GM19351 (cell line): ENCODE data around the gene EXOC3L2.

Experiments used
- ATAC-seq: cut with Tn5 transposase; IDR thresholded peaks from one replicate; pipeline ENCODE4 v1.9.1; 2021; ENCODE audit warnings: mild to moderate bottlenecking, moderate library complexity; ENCODE audit not compliant: unreplicated experiment

The EXOC3L2 gene

DNA sequence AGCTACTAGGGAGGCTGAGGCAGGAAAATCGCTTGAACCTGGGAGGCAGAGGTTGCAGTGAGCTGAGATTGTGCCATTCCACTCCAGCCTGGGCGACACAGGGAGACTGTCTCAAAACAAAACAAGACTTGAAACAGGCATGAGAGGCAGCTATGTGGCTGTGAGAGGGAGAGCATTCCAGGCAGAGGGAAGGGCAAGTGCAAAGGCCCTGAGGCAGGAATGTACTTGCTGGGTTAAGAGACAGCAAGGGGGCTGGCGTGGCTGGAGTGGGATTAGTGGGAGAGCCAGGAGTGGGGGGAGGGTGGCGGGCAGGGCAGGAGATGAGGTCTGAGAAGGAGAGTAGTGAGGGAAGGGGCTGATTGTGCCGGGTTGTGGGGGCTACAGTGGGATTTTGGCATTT lies 21.3 kb downstream of the EXOC3L2 start:
- no peak for ATAC-seq

DNA sequence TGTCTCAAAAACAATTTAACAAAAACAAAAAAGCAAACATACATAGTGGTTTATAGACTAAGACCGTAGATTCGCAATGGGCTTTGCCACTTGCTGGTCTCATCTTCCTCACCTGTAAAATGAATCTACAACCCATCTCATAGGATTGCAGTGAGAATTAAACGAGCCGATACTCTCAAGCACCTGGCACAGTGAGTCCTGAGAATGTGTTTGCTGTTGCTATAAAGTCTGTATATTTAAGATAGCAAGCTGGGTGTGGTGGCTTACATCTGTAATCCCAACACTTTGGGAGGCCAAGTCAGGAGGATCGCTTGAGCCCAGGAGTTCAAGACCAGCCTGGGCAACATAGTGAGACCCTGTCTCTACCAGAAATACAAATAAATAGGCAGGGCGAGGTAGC lies 22.5 kb downstream of the EXOC3L2 start:
- ATAC-seq, result no peak

DNA sequence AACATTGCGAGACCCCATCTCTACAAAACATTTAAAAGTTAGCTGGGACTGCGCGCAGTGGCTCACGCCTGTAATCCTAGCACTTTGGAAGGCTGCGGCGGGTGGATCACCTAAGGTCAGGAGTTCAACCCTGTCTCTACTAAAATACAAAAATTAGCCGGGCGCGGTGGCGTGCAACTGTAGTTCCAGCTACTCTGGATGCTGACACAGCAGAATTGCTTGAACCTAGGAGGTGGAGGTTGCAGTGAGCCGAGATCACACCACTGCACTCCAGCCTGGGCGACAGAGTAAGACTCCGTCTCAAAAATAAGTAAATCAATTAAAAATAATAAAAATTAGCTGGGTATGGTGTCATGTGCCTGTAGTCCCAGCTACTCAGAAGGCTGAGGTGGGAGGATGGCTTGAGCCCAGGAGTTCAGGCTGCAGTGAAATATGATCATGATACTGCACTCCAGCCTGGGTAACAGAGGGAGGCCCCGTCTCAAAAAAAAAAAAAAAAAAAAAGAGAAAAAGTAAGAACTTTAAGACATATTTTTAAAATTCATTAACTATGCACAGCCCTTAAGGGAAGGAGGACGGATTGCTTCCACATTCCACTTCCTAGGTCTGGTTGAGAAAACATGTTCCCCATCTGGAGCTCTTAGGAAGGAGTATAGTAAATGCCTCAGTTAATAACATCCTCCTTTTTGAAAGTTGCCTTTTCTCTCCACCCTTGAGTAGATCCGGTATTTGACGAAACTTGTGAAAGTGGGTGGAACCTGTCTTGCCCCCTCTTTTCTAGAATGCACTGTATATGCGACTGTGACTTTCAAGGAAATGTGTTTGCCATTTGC lies 26.1 kb downstream of the EXOC3L2 start:
- no peak for ATAC-seq

DNA sequence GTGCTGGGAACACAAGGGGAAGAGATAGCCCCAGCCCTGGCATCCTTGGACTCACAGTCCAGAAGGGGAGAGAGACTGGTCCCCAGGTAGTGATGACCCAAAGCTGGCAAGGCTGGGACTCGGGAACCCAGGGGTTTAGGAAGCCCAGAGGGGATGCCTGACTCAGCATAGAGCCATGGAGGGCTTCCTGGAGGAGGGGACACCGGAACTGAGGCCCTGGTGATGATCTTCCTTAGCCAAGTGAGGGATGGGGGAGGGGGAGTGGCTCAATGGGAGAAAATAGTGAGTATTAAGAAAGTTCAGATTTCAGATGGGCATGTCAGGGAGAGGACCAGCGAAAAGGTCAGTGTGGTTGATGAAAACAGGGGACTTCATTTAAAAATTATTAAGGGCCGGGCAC lies 26.8 kb downstream of the EXOC3L2 start:
- no peak for ATAC-seq

DNA sequence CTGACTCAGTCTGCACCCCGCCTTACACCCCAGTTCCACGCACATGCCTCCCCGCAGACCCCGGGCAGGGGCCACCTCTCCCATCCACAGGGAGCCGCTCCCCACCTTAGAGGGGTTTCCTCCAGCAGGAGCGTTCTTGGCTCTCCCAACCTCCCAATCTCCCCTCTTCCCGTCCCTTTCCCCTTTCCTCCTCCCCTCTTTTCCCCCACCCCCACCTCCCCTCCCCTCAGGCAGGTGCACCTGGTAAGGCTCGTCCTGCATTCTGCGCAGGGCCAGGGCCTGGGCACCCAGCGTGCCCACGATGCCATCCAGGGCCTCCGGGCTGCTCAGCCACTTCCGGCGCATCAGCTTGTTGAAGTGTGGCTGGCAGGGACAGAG lies 27.3 kb downstream of the EXOC3L2 start:
- ATAC-seq, result no peak

DNA sequence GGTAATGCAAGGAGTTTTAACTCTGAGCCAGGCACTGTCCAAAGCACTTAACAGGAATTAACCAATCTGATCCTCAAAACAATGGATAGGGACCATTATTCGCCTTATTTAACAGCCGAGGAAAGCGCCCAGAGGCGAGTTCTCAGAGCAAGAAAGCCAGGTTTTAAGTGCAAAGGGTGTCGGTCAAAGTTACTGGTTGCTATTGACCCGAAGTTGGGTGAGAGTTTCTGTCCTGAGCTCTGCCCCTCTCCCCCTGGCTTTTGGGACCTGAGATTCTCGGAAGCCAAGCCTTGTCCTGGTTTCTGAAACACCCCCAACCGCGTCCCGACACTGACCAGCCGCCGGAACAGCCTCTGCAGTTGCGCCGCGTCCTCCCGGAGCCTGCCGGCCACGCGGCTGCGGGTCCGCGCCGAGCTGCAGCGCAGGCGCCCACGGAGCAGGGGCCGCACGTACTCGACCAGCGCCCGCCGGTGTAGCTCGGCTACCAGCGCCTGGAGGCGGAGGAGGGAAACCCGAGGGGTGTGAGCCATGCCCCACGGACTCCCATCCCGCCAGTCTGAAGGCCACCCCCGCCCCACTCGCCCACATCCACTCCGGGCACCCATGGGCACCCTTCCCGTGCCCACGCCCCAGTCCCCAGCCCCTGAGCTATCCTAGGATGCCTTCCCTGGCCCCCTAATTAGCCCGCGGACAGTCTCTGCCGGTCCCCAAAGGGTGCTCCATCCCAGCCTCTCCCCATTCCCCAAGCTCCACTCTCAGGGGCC lies 27.8 kb downstream of the EXOC3L2 start:
- ATAC-seq, result no peak

DNA sequence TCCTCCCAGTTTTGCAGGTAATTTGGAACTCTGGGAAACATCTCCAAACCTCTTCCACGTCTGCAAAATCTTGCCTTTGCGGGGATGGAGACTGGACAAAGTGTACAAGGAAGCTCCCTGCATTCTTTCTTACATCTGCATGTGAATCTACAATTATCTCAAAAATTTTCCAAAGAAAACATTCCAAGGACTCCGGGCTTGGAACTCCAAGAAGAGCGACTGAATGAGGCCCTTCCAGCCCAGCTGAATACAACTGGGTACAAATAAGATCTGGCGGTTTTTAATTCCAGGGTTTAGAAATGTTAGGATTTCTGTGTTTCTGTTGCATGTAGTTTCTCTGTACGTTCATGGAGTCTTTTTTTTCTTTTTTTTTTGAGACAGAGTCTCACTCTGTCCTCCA lies 28.5 kb downstream of the EXOC3L2 start:
- ATAC-seq, result no peak

DNA sequence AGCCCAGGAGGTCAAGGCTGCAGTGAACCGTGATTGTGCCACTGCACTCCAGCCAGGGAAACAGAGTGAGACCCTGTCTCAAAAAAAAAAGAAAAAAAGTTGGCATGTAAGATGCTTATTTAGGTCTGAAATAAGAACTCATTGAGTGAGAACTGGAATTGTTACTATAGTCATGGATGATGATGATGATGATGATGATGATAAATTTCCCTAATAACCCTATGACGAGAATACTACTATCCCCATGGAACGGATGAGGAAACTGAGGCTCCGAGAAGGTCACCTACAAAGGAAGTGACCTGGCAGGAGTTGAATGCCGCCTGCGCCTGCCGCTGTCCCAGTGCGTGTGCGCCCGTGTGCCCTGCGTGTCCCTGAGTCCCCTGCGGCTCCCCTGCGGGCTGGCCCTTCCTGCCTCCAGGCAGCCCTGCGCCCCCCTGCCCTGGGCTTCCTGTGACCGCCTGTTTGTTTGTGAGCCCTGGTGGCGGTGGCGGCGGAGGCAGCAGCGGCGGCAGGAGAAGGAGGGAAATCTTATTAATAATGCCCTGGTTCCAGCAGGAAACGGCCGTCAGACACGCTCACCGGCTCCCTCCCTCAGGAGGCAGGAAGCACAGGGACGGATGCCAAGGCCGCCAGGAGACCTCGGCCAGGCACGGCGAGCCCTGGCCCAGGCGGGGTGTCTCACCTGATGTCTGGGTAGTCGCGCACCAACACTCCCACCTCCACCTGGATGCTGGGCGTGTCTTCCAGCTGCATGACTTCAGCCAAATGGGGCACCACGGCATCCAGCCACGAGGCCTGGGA lies 29.6 kb downstream of the EXOC3L2 start:
- no peak for ATAC-seq

DNA sequence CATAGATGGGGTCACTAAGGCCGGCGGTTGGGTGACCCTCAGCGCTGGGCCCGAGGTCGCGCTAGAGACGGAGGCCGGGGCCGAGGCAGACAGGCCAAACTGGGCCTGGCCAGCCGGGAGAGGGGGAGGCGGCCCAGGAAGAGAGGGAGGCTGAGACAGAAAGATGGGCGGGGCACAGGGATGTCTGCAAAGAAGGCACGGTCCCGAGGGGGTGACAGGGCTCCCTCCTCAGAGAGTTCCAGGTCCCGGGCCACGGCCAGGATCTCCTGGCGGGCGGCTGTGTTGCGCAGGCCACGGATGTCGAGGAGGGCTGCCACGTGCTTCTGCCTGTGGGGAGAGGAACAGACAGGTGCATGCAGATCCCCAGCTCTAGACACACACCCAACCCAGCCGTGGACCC lies 32.2 kb downstream of the EXOC3L2 start:
- ATAC-seq, result no peak

DNA sequence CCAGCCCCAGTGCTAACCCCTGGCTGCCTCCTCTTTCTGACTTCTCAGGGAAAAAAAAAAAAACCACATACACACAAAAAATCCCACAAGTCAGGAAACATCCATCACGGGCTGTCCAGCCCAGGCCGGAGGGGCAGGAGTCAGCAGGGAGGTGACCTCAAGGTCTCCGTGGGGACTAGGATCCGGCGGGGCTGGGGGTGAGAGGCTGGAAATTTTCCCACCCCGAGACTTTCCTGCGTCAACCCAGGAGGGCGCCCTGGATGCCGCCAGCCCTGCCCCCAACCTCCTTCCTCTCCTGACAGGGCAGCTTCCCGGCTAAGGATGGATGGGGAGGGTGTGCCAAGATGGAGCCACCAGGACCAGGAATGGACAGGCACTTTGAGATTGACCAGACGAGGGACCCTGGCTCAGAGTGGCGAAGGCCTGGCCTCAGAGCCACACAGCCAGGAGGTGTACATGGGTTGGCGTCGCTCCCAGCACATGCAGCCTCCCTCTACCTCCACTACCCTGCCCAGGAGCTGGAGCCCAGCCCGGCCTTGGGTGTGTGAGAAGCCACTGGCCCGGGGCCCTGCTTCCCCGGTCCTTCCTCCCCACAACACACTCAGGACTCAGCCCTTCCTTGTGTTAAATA lies 33.3 kb downstream of the EXOC3L2 start:
- no peak for ATAC-seq

DNA sequence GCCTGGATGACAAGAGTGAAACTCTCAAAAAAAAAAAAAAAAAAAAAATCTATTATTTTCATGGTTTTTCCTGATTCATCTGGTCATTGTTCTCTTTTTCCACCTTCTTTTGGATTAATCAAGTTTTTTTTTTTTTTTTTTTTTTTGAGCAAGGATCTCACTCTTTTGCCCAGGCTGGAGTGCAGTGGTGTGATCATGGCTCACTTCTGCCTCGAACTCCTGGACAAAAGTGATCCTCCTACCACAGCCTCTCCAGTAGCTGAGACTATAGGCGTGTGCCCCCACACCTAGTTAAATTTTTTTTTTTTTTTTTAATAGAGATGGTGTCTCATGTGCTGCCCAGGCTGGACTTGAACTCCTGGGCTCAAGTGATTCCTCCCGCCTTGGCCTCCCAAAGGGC lies 38.9 kb downstream of the EXOC3L2 start:
- no peak for ATAC-seq

DNA sequence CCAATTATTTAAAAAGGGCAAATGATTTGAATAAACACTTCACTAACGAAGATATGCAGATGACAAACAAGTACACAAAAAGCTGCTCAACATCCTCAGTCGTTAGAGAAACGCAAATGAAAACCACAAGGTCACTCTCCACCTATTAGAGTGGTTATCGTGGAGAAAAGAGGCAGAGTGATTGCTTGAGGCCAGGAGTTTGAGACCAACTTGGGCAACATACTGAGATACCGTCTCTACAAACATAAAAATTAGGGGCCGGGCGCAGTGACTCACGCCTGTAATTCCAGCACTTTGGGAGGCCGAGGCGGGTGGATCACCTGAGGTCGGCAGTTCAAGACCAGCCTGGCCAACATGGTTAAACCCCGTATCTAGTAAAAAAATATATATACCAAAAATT lies 39.4 kb downstream of the EXOC3L2 start:
- ATAC-seq, result no peak

DNA sequence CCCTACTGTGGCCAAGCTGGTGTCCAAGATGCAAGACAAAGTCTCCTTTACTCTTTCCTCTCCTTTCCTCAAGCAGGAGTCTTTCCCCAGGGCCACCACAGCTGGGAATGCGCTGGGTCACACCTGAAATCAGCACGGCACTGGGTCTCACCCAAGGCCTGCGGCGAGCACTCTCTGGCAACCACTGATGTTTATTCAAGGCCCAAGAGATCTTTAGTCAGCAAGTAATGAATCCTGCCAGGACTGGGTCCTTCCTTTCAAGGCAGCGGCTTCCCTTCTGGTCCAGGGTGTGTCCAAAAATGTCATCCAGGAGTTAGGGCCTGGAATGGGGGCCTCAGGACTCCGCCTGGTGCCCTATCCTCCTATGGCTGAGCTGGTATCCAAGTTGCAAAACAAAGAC lies 42.6 kb downstream of the EXOC3L2 start:
- no peak for ATAC-seq

DNA sequence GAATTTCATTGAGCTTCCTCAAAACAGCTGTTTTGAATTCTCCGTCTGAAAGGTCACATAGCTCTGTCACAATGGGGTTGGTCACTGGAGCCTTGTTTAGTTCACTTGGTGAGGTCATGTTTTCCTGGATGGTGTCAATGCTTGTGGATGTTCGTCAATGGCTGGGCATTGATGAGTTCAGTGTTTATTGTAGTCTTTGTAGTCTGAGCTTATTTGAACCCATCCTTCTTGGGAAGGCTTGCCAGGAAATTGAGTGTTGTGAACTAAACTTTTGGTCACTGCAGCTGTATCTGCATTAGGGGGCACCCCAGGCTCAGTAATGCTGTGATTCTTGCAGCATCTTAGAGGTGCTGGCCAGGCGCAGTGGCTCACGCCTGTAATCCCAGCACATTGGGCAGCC lies 44.6 kb downstream of the EXOC3L2 start:
- ATAC-seq, result no peak

DNA sequence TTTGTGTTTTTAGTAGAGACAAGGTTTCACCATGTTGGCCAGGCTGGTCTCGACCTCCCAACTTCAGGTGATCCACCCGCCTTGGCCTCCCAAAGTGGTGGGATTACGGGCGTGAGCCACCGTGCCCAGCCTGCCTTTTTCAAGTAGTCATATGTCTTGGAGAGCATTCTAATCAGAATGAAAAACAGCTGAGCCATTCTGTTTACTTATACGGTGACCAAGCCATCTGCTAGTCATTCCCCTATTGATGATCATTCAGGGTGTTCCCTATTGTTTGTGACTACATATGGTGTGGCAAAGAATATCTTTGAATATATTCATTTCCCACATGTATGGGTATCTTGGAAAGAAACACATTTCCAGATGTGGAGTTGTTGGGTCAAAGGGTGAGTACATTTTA lies 49.4 kb downstream of the EXOC3L2 start:
- no peak for ATAC-seq

DNA sequence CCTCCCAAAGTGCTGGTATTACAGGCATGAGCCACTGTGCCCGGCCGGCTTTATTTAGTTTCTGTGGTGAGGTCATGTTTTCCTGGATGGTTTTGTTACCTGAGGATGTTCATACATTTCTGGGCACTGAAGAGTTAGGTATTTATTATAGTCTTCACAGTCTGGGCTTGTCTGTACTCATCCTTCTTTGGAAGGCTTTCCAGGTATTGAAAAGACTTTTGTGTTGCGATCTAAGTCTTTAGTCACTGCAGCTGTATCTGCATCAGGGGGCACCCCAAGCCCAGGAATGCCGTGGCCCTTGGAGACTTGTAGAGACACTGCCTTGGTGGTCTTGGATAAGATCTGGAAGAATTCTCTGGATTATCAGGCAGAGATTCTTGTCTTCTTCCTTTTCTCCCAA lies 53.8 kb downstream of the EXOC3L2 start:
- no peak for ATAC-seq

DNA sequence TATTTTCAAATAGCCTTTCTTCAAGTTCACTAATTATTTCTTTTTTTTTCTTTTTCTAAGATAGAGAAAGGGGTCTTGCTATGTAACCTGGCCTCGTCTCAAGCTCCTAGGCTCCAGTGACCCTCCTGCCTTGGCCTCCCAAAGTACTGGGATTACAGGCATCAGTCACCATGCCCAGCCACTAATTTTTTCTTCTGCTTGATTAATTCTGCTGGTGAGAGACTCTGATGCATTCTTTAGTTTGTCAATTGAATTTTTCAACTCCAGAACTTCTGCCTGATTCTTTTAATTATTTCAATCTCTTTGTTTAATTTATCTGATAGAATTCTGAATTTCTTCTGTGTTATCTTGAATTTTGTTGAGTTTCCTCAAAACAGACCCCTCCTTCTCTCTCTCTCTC lies 55.2 kb downstream of the EXOC3L2 start:
- ATAC-seq, result no peak

DNA sequence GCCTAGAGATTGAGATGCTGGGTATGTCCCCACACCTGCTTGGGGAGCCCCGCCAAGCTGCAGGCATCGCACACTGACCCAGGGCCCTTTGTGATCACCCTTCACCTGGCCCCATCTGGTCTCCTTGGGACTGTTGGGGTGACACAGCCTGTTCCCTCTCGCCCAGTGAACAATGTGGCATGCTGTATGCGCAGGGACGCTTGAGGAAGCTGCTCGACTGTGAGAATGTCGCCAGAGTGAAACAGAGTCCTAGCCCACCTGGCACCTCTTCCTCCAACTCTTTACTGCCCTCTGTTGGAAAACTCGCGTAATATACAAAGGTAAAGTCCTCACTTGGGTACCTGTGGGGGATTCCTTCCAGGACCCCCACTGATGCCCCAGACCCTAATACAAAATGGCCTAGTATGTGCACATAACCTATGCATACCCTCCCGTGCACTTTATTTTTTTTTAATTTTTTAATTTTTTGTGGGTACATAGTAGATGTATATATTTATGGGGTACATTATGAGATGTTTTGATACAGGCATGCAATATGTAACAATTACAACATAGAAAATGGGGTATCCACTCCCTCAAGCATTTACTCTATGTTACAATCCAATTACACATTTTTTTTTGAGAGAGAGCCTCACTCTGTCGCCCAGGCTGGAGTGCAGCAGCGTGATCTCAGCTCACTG lies 57.6 kb downstream of the EXOC3L2 start:
- ATAC-seq, result no peak

DNA sequence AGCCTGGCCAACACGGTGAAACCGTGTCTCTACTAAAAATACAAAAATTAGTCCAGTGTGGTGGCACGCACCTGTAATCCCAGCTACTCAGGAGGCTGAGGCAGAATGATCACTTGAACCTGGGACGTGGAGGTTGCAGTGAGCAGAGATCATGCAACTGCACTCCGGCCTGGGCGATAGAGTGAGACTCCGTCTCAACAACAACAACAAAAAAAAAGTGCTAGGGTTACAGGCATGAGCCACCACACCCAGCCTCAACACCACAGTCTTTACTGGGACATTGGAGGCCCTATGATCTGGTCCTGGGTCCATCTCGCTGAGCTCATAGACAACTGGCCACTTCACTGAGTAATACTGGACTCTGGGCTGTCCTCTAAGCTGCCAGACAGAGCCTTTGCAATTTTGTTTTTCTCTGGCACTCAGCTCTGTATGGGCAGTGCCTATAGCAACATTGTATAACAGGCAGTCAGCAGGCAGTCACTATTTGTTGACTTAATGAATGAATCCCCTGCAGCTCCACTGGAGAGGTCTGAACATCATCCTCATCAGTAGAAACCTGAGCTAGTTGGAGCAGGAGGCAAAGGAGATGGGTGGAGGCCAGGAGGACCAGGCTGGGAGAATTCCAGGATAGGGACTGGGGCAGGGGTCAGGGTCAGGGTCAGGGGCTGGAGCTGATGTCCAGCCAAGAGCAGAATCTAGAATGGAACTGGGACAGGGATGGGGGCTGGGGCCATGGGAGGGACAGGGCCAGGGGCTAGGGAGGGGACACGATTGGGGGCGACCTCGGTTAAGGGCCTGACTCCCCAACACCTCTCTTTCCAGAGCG lies 58.5 kb downstream of the EXOC3L2 start:
- no peak for ATAC-seq

DNA sequence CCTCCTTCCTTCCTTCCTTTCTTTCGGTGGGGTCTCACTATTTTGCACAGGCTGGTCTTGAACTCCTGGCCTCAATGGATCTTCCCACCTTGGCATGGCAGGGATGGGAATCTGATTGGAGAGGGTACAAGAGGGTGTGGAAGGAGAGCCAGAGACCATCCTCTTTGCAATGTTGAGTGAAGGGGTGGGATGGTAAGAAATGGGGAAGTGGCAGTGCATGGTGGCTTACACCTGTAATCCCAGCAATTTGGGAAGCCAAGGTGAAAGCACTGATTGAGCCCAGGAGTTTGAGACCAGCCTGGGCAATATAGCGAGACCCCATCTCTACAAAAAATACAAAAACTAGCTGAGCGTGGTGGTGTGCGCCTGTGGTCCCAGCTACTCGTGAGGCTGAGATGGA lies 61.1 kb downstream of the EXOC3L2 start:
- no peak for ATAC-seq
